SJCRH30 (cell line): Measurements from ENCODE around the gene PRRX2. TPM values are rescaled to one million over a fixed set of nuclear protein-coding genes. Genes with fewer than 3 reads are reported as not detected.

ENCODE experiments used
- DNase-seq, 2 experiments: peaks; one replicate each; pipeline ENCODE4 v3.0.0-alpha.2; 2015 to 2020
- H3K27ac ChIP-seq: fragments of 250-450 bp; sonication (Bioruptor Pico); 2 replicates; pipeline ENCODE4 v1.5.1; 2020; ENCODE audit warnings: mild to moderate bottlenecking, moderate library complexity
- H3K27me3 ChIP-seq: fragments of 250-450 bp; sonication (Bioruptor Pico); 2 replicates; pipeline ENCODE4 v1.5.1; 2020; ENCODE audit warnings: mild to moderate bottlenecking, moderate library complexity
- H3K36me3 ChIP-seq: fragments of 250-450 bp; sonication (Bioruptor Pico); 2 replicates; pipeline ENCODE4 v1.5.1; 2020; ENCODE audit warnings: mild to moderate bottlenecking, moderate library complexity
- H3K4me1 ChIP-seq: fragments of 250-450 bp; sonication (Bioruptor Pico); 2 replicates; pipeline ENCODE4 v1.5.1; 2020; ENCODE audit warnings: mild to moderate bottlenecking, moderate library complexity
- H3K4me3 ChIP-seq: fragments of 250-450 bp; sonication (Bioruptor Pico); 2 replicates; pipeline ENCODE4 v1.5.1; 2020; ENCODE audit warnings: mild to moderate bottlenecking, moderate library complexity
- H3K9me3 ChIP-seq: fragments of 250-450 bp; sonication (Bioruptor Pico); replicated peaks from 2 replicates; pipeline ENCODE4 v1.5.1; 2020; ENCODE audit warnings: mild to moderate bottlenecking, moderate library complexity
- total RNA-seq: library from RNA; depleted of rRNA; stranded (reverse); fragments of >200 nt; shearing (Covaris generic); gene quantifications from 2 replicates; pipeline ENCODE4 v1.2.3, GENCODE V29; 2014

Gene PRRX2
- total RNA-seq, 1 experiment from 2014 or later: 0.18 TPM

GRCh38 chr9:129725795-129726251 is 60.4 kb downstream of the PRRX2 start:
- peaks cover 16% of the 10 kb centered on the region for H3K27me3 ChIP-seq
- H3K9me3 ChIP-seq: no peaks in the 10 kb centered on the region
- no peak for DNase-seq
- H3K27ac ChIP-seq: no peak overlapping the region
- no peaks in the 10 kb centered on the region for H3K36me3 ChIP-seq
- H3K4me1 ChIP-seq: peaks cover 8% of the 10 kb centered on the region
- no peak overlapping the region for H3K4me3 ChIP-seq

DNA sequence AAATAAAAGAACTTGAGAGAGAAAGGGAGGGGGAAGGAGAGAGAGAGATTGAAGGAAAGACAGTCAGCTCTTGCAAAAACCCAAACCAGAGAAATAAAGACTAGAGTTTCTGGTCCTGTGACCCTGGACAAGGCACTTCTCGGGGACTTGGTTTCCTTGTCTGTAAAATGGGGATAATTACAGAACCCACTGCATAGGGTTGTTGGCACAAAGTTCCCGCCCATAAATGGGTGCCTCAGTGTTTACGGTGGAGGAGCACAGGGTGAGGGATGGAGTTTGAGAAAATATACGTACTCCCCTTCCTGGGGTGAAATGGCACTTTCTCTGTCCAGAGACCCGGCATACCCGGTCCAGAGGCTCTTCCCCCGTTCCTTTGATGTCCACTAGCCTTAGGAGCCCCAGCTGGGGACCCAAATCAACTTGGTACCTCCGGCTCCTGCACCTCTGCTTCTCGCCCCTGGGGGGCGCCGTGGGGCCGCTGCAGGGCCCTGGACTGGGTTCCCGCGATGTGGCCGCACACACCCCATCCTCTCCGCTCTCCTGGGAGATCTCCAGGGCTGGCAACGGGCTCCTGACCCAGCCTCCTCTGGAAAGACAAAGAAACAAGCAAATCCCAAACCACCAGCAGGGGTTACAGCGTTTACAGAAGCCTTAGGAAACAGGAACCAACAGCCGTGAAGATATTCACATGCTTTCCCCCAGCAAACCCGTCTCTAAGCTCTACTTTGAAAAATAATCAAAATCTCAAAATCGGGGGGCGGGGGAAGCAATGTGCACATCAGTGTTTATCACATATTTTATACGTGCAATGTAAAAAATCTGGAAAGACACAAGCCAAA is 61.1 kb downstream of the PRRX2 start:
- Histone ChIP-seq H3K4me3 (no peak overlapping the region), H3K27ac (no peak overlapping the region), H3K9me3 (no peaks in the 10 kb centered on the region), H3K36me3 (no peaks in the 10 kb centered on the region), H3K4me1 (peaks cover 8% of the 10 kb centered on the region), H3K27me3 (peaks cover 20% of the 10 kb centered on the region)
- peak; percentile 95 to 96 for DNase-seq

DNA sequence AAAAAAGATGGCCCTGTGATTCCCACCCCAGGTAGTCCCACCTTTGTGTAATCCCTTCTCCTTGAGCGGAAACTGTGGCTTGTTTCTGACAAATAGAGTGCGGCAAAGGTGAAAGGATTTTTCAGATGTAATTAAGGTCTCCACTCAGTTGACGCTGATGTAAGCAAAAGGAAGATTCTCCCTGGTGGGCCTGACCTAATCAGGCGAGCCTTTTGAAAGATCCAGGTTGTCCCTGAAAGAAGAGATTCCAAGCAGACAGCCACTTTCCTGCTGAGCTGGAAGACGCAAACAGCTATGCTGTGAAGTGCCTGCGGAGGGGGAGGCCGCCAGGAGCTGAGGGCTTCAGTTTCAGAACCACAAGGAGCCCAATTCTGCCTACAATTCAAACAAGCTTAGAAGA is 63.3 kb downstream of the PRRX2 start:
- Histone ChIP-seq H3K9me3 (no peaks in the 10 kb centered on the region), H3K36me3 (no peaks in the 10 kb centered on the region), H3K4me3 (no peak overlapping the region), H3K27me3 (peaks cover 32% of the 10 kb centered on the region), H3K27ac (no peak overlapping the region), H3K4me1 (peaks cover 8% of the 10 kb centered on the region)
- DNase-seq: no peak

DNA sequence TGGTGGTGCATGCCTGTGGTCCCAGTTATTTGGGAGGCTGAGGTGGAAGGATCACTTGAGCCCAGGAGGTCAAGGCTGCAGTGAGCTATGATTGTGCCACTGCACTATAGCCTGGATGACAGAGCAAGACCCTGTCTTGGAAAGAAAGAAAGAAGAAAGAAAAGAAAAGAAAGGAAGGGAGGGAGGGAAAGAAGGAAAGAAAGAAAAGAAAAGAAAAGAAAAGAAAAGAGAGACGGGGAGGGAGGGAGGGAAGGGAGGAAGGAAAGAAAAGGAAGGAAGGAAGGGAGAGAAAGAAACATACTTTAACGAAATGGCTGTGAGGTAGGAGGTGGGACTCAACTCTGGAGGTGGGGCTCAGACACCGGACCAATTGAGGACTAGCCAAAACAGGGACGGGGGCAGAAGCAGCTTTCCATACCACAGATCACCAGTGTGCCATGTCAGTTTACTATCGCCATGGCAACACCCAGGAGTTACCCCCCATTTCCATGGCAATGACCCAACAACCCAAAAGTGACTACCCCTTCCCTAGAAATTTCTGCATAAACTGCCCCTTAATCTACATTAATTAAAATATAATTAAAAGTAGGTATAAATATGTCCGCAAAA is 66.1 kb downstream of the PRRX2 start:
- no peaks in the 10 kb centered on the region for H3K36me3 ChIP-seq
- H3K9me3 ChIP-seq: no peaks in the 10 kb centered on the region
- no peak overlapping the region for H3K4me3 ChIP-seq
- no peak overlapping the region for H3K27ac ChIP-seq
- H3K27me3 ChIP-seq: peaks cover 40% of the 10 kb centered on the region
- DNase-seq: no peak
- peaks cover 8% of the 10 kb centered on the region for H3K4me1 ChIP-seq

- Histone ChIP-seq H3K9me3 (no peaks in the 10 kb centered on the region), H3K27ac (no peak overlapping the region), H3K4me3 (no peak overlapping the region), H3K4me1 (peaks cover 8% of the 10 kb centered on the region), H3K36me3 (no peaks in the 10 kb centered on the region), H3K27me3 (peaks cover 43% of the 10 kb centered on the region)
- no peak for DNase-seq
These were observed 66.7 kb downstream of the PRRX2 start for GRCh38 chr9:129732100-129732499.

DNA sequence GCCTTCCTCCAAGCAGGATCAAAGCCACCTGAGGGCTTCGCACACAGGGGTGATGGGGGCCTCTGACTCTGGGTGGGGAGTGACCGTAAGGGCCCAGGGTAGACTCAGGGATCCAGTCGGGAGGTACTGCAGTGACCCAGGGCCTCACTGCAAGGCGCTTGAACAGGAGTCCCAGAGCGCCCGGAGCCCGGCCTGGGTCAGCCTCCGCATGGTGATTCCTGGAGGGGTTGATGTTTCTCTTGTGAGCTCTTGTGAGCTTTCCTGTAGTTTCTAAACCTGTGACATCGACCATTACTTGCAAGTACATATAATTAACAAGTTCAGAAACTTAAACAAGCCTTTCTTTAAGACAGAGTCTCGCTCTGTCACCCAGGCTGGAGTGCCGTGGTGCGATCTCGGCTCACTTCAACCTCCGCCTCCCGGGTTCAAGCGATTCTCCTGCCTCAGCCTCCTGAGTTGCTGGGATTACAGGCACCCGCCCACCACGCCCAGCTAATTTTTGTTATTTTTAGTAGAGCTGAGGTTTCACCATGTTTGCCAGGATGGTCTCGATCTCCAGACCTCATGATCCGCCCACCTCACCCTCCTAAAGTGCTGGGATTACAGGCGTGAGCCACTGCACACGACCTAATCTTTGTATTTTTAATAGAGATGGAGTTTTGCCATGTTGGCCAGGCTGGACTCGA is 67.6 kb downstream of the PRRX2 start:
- Histone ChIP-seq H3K9me3 (no peaks in the 10 kb centered on the region), H3K27me3 (peaks cover 43% of the 10 kb centered on the region), H3K4me1 (no peaks in the 10 kb centered on the region), H3K4me3 (no peak overlapping the region), H3K36me3 (no peaks in the 10 kb centered on the region), H3K27ac (no peak overlapping the region)
- DNase-seq: no peak

- Histone ChIP-seq H3K27me3 (peaks cover 43% of the 10 kb centered on the region), H3K4me1 (no peaks in the 10 kb centered on the region), H3K4me3 (no peak overlapping the region)
These were observed 68.1 kb downstream of the PRRX2 start for GRCh38 chr9:129733632-129733953.

DNA sequence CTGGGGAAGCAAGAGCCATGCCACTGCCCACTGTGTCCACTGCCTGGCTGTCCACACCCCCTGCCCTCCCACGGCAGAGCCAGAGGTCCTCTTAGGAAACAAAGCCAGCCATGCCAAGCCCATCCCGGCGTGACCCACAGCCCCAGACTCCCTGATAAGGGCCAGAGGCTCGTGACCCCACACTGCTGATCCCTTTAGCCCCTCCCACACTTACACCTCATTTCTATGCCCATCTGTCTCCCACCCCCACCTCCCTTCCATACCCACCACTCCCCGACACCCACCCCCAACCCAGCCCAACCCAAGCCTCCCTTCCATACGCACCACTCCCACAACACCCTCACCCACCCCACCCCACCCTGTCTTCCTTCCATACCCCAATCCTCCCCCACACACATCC is 70.1 kb downstream of the PRRX2 start:
- Histone ChIP-seq H3K27me3 (peaks cover 31% of the 10 kb centered on the region), H3K9me3 (no peaks in the 10 kb centered on the region), H3K4me3 (no peak overlapping the region), H3K27ac (no peak overlapping the region), H3K36me3 (no peaks in the 10 kb centered on the region), H3K4me1 (no peaks in the 10 kb centered on the region)
- DNase-seq: no peak

More at GRCh38 chr9:129733632-129733953, 68.1 kb downstream of the PRRX2 start:
- H3K9me3 ChIP-seq: no peaks in the 10 kb centered on the region
- no peak for DNase-seq
- H3K27ac ChIP-seq: no peak overlapping the region
- H3K36me3 ChIP-seq: no peaks in the 10 kb centered on the region

GRCh38 chr9:129736334-129736733 is 70.9 kb downstream of the PRRX2 start:
- H3K27me3 ChIP-seq: peaks cover 25% of the 10 kb centered on the region
- H3K4me1 ChIP-seq: no peaks in the 10 kb centered on the region
- DNase-seq: no peak
- H3K36me3 ChIP-seq: no peaks in the 10 kb centered on the region
- H3K4me3 ChIP-seq: no peak overlapping the region
- no peaks in the 10 kb centered on the region for H3K9me3 ChIP-seq
- no peak overlapping the region for H3K27ac ChIP-seq

DNA sequence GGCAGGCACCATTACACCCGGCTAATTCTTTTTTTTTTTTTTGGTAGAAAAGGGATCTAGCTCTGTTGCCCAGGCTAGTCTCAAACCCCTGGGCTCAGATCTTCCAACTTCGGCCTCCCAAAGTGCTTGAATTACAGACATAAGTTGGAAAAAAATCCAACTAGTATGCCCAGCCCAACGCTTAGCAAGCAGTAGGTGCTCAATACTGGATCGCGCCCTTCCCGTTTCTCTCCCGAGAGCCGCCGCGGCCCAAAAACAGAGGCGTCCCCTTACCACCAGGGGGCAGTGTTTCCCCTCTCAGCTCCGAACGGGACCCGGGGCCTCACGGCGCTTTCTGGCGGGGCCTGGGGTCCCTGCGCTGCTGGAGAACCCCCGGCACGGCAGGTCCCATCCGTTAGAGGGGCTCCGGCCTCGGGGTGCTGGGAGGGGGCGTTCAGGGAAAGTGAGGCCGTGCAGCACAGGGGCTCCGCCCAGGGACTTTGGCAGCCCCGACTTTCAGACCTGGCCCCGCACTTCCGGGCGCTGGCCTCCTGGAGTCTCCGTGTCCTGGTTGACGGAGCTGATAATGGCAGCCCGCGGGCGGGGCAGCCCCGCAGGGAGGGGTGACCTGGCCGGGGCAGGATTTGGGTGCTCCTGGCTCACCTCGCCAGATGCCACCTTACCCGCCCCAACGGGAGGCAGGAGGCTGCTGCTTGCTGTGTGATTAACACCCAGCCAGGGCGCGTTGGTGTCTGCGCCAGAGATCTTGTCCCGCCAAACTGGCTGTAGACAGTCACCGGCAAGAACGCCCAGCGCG is 72.2 kb downstream of the PRRX2 start:
- H3K27ac ChIP-seq: 0 out of 2 replicates have a peak overlapping the region, but pooled peaks have one; percentile 13
- H3K27me3 ChIP-seq: peaks cover 16% of the 10 kb centered on the region
- no peaks in the 10 kb centered on the region for H3K4me1 ChIP-seq
- peak overlapping the region; percentile 62 for H3K4me3 ChIP-seq
- DNase-seq: peak; percentile 80 to 91
- H3K36me3 ChIP-seq: no peaks in the 10 kb centered on the region
- H3K9me3 ChIP-seq: no peaks in the 10 kb centered on the region

DNA sequence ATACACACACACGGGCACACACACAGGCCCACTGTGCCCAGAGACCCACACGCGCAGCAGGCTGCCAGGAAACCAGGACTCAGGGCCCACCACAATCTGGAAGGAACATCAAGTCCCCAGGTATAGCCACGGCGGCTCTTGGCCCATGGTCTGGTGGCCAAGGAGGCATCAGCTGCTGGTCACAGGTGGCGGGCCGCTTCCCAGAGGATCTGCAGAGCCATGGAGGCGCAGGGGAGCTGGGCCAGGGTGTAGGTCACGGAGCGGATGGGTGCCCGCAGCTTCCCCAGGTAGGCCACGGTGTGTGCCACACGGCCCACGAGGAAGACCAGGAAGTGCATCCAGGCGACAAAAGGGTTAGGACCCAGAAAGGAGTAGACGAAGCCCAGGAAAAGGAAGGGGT is 74.0 kb downstream of the PRRX2 start:
- Histone ChIP-seq H3K4me1 (0 out of 2 replicates have a peak, but pooled peaks cover 4% of the 10 kb centered on the region), H3K27me3 (peaks cover 6% of the 10 kb centered on the region; the same call in 1 of the 2 replicates), H3K36me3 (no peaks in the 10 kb centered on the region), H3K27ac (no peak overlapping the region), H3K4me3 (no peak overlapping the region), H3K9me3 (no peaks in the 10 kb centered on the region)
- no peak for DNase-seq

DNA sequence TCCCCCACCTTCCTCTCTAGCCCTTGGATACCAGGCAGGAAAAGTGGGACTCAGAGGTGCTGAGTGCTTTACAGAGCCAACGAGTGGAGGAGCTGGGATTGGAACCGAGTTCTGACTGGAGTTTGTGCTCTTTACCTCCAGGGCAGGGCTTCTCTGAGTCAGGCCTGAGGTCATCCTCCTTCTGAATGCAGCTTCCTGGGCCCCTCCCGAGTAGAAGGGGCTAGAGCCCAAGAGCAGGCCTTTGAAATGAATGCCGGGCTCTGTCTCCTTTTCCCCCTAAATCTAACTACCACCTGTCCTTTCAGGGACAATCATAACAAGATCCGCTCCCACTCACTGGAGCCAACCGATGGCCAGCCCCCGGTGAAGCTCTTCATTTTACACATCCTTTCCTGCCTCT is 74.7 kb downstream of the PRRX2 start:
- H3K27ac ChIP-seq: no peak overlapping the region
- H3K4me1 ChIP-seq: 0 out of 2 replicates have a peak, but pooled peaks cover 4% of the 10 kb centered on the region
- no peaks in the 10 kb centered on the region for H3K9me3 ChIP-seq
- H3K27me3 ChIP-seq: 0 out of 2 replicates have a peak, but pooled peaks cover 4% of the 10 kb centered on the region
- no peak overlapping the region for H3K4me3 ChIP-seq
- H3K36me3 ChIP-seq: no peaks in the 10 kb centered on the region
- DNase-seq: peak in 1 of 2 experiments; percentile 68

DNA sequence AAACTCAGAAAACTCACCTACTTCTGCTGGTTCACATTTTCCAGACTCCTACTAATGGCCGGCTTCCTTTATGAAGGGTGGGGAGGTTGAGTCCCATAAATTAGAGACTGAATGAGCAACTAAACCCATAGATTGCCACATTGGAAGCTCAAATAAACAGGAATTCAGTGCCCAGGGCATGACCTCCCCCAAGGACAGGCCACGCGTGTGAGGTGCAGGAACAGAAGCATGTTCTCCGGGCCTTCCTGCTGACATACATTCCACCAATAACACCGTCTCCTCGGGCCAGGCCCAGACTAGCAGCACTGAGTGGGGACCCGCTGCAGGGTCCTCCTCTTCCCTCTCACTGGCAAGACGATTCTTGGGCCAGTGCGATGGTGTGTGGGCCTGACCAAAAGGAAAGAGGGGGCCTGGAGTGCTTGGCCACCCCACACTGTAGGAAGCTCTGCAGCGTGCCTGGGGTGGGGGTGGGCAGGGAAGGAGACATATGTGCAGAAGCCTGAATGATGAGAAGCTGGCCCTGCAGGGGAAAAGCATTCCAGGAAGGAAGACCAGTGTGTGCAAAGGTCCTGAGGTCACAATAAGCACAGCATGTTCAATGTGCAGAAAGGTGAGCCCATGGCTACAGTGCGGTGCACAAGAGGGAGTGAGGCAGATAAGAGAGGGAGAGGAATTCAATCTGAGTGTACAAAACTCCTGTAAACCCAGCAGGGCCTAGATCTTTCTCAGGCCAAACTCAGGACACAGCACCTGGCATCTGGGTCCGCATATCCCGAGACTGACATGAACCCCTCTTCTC is 75.4 kb downstream of the PRRX2 start:
- no peak overlapping the region for H3K4me3 ChIP-seq
- peaks cover 4% of the 10 kb centered on the region; the same call in 1 of the 2 replicates for H3K27me3 ChIP-seq
- DNase-seq: no peak
- H3K27ac ChIP-seq: no peak overlapping the region
- H3K9me3 ChIP-seq: no peaks in the 10 kb centered on the region
- 0 out of 2 replicates have a peak, but pooled peaks cover 4% of the 10 kb centered on the region for H3K4me1 ChIP-seq
- no peaks in the 10 kb centered on the region for H3K36me3 ChIP-seq

GRCh38 chr9:129745200-129745599 is 79.8 kb downstream of the PRRX2 start:
- H3K4me1 ChIP-seq: 0 out of 2 replicates have a peak, but pooled peaks cover 4% of the 10 kb centered on the region
- H3K27me3 ChIP-seq: no peaks in the 10 kb centered on the region; the same call in 1 of the 2 replicates
- no peaks in the 10 kb centered on the region for H3K9me3 ChIP-seq
- no peak for DNase-seq
- no peaks in the 10 kb centered on the region for H3K36me3 ChIP-seq
- H3K27ac ChIP-seq: no peak overlapping the region
- H3K4me3 ChIP-seq: no peak overlapping the region
